Upper lobe of left lung (tissue), 4 donors: Measurements from ENCODE around the gene LHX5.

Experiments used
- EP300 ChIP-seq, 4 donors: sonication (generic); formaldehyde crosslinking; IDR thresholded peaks; one replicate each; pipeline ENCODE4 v1.5.1; 2017; ENCODE audit warnings: antibody characterized with exemption in 4 of 4, control low read depth in 2 of 4
- POLR2AphosphoS5 ChIP-seq, 2 donors: sonication (generic); formaldehyde crosslinking; IDR thresholded peaks; one replicate each; pipeline ENCODE4 v1.5.1; 2017; ENCODE audit warnings: antibody characterized with exemption in 2 of 2

GRCh38 chr12:113432986-113433385, 38.7 kb downstream of the LHX5 start:
- TF ChIP-seq POLR2AphosphoS5 (IDR thresholded peaks at IDR 0.05) (no peak), EP300 (IDR thresholded peaks at IDR 0.05) (no peak)
